ENCODE data around the gene PLEKHS1.

Gene PLEKHS1

GRCh38 chr10:113751181-113751732, at the start of gene PLEKHS1:
PLEKHS1 (plus strand) TSS chr10:113751682; CDS start chr10:113755278, 3,596 bp downstream.
- DNase-seq = no peak

- no peak for DNase-seq
Observed at GRCh38 chr10:113704637-113705343, 46.7 kb upstream of the PLEKHS1 start.

GRCh38 chr10:113705344-113705652, 46.2 kb upstream of the PLEKHS1 start:
- DNase-seq = no peak

GRCh38 chr10:113706623-113707022, 44.9 kb upstream of the PLEKHS1 start:
- no peak for DNase-seq

- no peak for DNase-seq
Observed at GRCh38 chr10:113708640-113709039, 42.8 kb upstream of the PLEKHS1 start.

- DNase-seq = no peak
Observed at GRCh38 chr10:113709221-113709838, 42.2 kb upstream of the PLEKHS1 start.

- DNase-seq = no peak
Observed at GRCh38 chr10:113711142-113711541, 40.3 kb upstream of the PLEKHS1 start.

- no peak for DNase-seq
Observed at GRCh38 chr10:113712024-113712423, 39.5 kb upstream of the PLEKHS1 start.

- no peak for DNase-seq
Observed at GRCh38 chr10:113712755-113713639, 38.5 kb upstream of the PLEKHS1 start.

GRCh38 chr10:113713640-113713982, 37.9 kb upstream of the PLEKHS1 start:
- no peak for DNase-seq

GRCh38 chr10:113716109-113716910, 35.2 kb upstream of the PLEKHS1 start:
- DNase-seq = no peak

GRCh38 chr10:113718969-113719822, 32.3 kb upstream of the PLEKHS1 start:
- no peak for DNase-seq

GRCh38 chr10:113720386-113720785, 31.1 kb upstream of the PLEKHS1 start:
- no peak for DNase-seq

- no peak for DNase-seq
Observed at GRCh38 chr10:113732160-113732881, 19.2 kb upstream of the PLEKHS1 start.

- DNase-seq = no peak
Observed at GRCh38 chr10:113732966-113733365, 18.5 kb upstream of the PLEKHS1 start.

GRCh38 chr10:113733635-113734034, 17.8 kb upstream of the PLEKHS1 start:
- DNase-seq = no peak

GRCh38 chr10:113735913-113736312, 15.6 kb upstream of the PLEKHS1 start:
- DNase-seq = no peak

GRCh38 chr10:113736576-113736975, 14.9 kb upstream of the PLEKHS1 start:
- DNase-seq = no peak

GRCh38 chr10:113739031-113739430, 12.5 kb upstream of the PLEKHS1 start:
- no peak for DNase-seq

GRCh38 chr10:113739577-113739976, 11.9 kb upstream of the PLEKHS1 start:
- DNase-seq = no peak

- DNase-seq = no peak
Observed at GRCh38 chr10:113740850-113741249, 10.6 kb upstream of the PLEKHS1 start.
